Fibroblast of pulmonary artery (primary cell): ENCODE results near the gene PITHD1.
"Not testable (repeated sequence)": the region's sequence is repeated elsewhere in the genome, so short reads cannot be mapped to it uniquely, and the experiment has no call there.

ENCODE experiments used
- DNase-seq: peaks from one replicate; pipeline ENCODE4 v3.0.0-alpha.2; 2010; ENCODE audit warnings: low read depth
- H3K4me3 ChIP-seq: replicated peaks from 2 replicates; pipeline ENCODE4 v1.5.1; 2011; ENCODE audit warnings: low read depth, mild to moderate bottlenecking, control low read depth, low read length, moderate library complexity
- CTCF ChIP-seq: IDR thresholded peaks from 2 replicates; pipeline ENCODE4 v1.5.1; 2011; ENCODE audit warnings: mild to moderate bottlenecking, control low read depth, low read length, inconsistent platforms; ENCODE audit errors: missing control alignments

Gene PITHD1

GRCh38 chr1:23790696-23791515 is 12.7 kb downstream of the PITHD1 start, which contains the start of gene LYPLA2:
LYPLA2 (plus strand) TSS chr1:23791145; CDS start chr1:23792683, 1,538 bp downstream.
- no peak for TF ChIP-seq CTCF
- peak within 1 kb of the TSS; percentile 96 for H3K4me3 ChIP-seq
- peak; percentile 90 for DNase-seq

- DNase-seq: no peak
- TF ChIP-seq CTCF: no peak
- peak overlapping the region; percentile 96 for H3K4me3 ChIP-seq
These were observed 13.4 kb downstream of the PITHD1 start for GRCh38 chr1:23791516-23792047.

GRCh38 chr1:23792151-23792945 is 14.1 kb downstream of the PITHD1 start:
- no peak for DNase-seq
- no peak for TF ChIP-seq CTCF
- H3K4me3 ChIP-seq: peak overlapping the region; percentile 96

GRCh38 chr1:23793018-23793781 is 15.0 kb downstream of the PITHD1 start:
- TF ChIP-seq CTCF: no peak
- peak overlapping the region; percentile 96 for H3K4me3 ChIP-seq
- peak; percentile 49 for DNase-seq

GRCh38 chr1:23793861-23794731 is 15.9 kb downstream of the PITHD1 start:
- TF ChIP-seq CTCF: no peak
- H3K4me3 ChIP-seq: no peak overlapping the region
- no peak for DNase-seq

GRCh38 chr1:23794732-23795182 is 16.5 kb downstream of the PITHD1 start:
- H3K4me3 ChIP-seq, DNase-seq: not testable (repeated sequence)
